ENCODE measurements around the gene CNN2.
"Not testable (repeated sequence)": the region's sequence is repeated elsewhere in the genome, so short reads cannot be mapped to it uniquely, and the experiment has no call there.

The CNN2 gene

GRCh38 chr19:1020868-1021425, 5.5 kb upstream of the CNN2 start, which contains the start of gene TMEM259:
TMEM259 (minus strand) TSS chr19:1021123; CDS start chr19:1020996, 127 bp downstream.
- Histone ChIP-seq H3K27ac (ENCODE audit: poor library complexity, severe bottlenecking) (peak within 1 kb of the TSS; percentile 84), H3K4me3 (ENCODE audit: severe bottlenecking) (peak within 1 kb of the TSS; percentile 62), H3K9me3 (ENCODE audit: severe bottlenecking) (no peaks in the 10 kb centered on the region), H3K4me1 (ENCODE audit: insufficient read depth, poor library complexity, severe bottlenecking) (peaks cover 23% of the 10 kb centered on the region), H3K27me3 (ENCODE audit: insufficient read depth, poor library complexity, severe bottlenecking) (no peaks in the 10 kb centered on the region), H3K36me3 (ENCODE audit: low read depth) (no peaks in the 10 kb centered on the region; the same call in 1 of the 2 replicates)
- TF ChIP-seq CTCF (IDR thresholded peaks at IDR 0.05; ENCODE audit: poor library complexity, severe bottlenecking), result no peak
- DNase-seq (ENCODE audit: low spot score), result peak; percentile 95
- peak; percentile 61 for ATAC-seq (ENCODE audit: low read depth)

GRCh38 chr19:1023883-1024188, 2.6 kb upstream of the CNN2 start:
- H3K4me1 ChIP-seq (ENCODE audit: insufficient read depth, poor library complexity, severe bottlenecking); H3K9me3 ChIP-seq (ENCODE audit: severe bottlenecking); H3K36me3 ChIP-seq (ENCODE audit: low read depth); H3K27me3 ChIP-seq (ENCODE audit: insufficient read depth, poor library complexity, severe bottlenecking); H3K4me3 ChIP-seq (ENCODE audit: severe bottlenecking); H3K27ac ChIP-seq (ENCODE audit: poor library complexity, severe bottlenecking); ATAC-seq (ENCODE audit: low read depth); DNase-seq (ENCODE audit: low spot score): not testable (repeated sequence)

- not testable (repeated sequence) for DNase-seq (ENCODE audit: low spot score); H3K27me3 ChIP-seq (ENCODE audit: insufficient read depth, poor library complexity, severe bottlenecking); H3K36me3 ChIP-seq (ENCODE audit: low read depth); H3K9me3 ChIP-seq (ENCODE audit: severe bottlenecking); ATAC-seq (ENCODE audit: low read depth); H3K4me1 ChIP-seq (ENCODE audit: insufficient read depth, poor library complexity, severe bottlenecking); H3K27ac ChIP-seq (ENCODE audit: poor library complexity, severe bottlenecking); H3K4me3 ChIP-seq (ENCODE audit: severe bottlenecking)
Observed at GRCh38 chr19:1025080-1025479, 1.3 kb upstream of the CNN2 start.

- Histone ChIP-seq H3K4me1 (ENCODE audit: insufficient read depth, poor library complexity, severe bottlenecking) (no peaks in the 10 kb centered on the region), H3K4me3 (ENCODE audit: severe bottlenecking) (peak overlapping the region; percentile 90), H3K36me3 (ENCODE audit: low read depth) (peaks cover 23% of the 10 kb centered on the region), H3K9me3 (ENCODE audit: severe bottlenecking) (no peaks in the 10 kb centered on the region), H3K27ac (ENCODE audit: poor library complexity, severe bottlenecking) (peak overlapping the region; percentile 96), H3K27me3 (ENCODE audit: insufficient read depth, poor library complexity, severe bottlenecking) (no peaks in the 10 kb centered on the region)
- no peak for DNase-seq (ENCODE audit: low spot score)
- TF ChIP-seq CTCF (IDR thresholded peaks at IDR 0.05; ENCODE audit: poor library complexity, severe bottlenecking), result no peak
- peak; percentile 3; the same call in 2 of the 3 replicates for ATAC-seq (ENCODE audit: low read depth)
Observed at GRCh38 chr19:1026783-1027649, 608 bp downstream of the CNN2 start.

- DNase-seq (ENCODE audit: low spot score), result no peak
- no peak for TF ChIP-seq CTCF (IDR thresholded peaks at IDR 0.05; ENCODE audit: poor library complexity, severe bottlenecking)
- Histone ChIP-seq H3K4me1 (ENCODE audit: insufficient read depth, poor library complexity, severe bottlenecking) (no peaks in the 10 kb centered on the region), H3K27ac (ENCODE audit: poor library complexity, severe bottlenecking) (peak overlapping the region; percentile 96), H3K9me3 (ENCODE audit: severe bottlenecking) (no peaks in the 10 kb centered on the region), H3K4me3 (ENCODE audit: severe bottlenecking) (peak overlapping the region; percentile 90), H3K36me3 (ENCODE audit: low read depth) (peaks cover 29% of the 10 kb centered on the region), H3K27me3 (ENCODE audit: insufficient read depth, poor library complexity, severe bottlenecking) (no peaks in the 10 kb centered on the region)
- peak; percentile 32 for ATAC-seq (ENCODE audit: low read depth)
Observed at GRCh38 chr19:1027650-1028061, 1.2 kb downstream of the CNN2 start.

All from RWPE2 (cell line).